Astrocyte of the spinal cord (primary cell): ENCODE data around the gene PIP4K2B.

Source experiments
- DNase-seq: peaks from one replicate; pipeline ENCODE4 v3.0.0; 2011; ENCODE audit warnings: low read depth, low spot score
- H3K4me3 ChIP-seq: 2 replicates; pipeline ENCODE4 v1.5.1; 2011; ENCODE audit warnings: low read depth, mild to moderate bottlenecking, low read length, moderate library complexity
- CTCF ChIP-seq: IDR thresholded peaks from 2 replicates; pipeline ENCODE4 v1.5.1; 2012; ENCODE audit warnings: low read depth, mild to moderate bottlenecking, low read length, inconsistent platforms
- in situ Hi-C: cut with HindIII; loops from 2 replicates; pipeline ENCODE4 v1.10.0; 2017; ENCODE audit warnings: low sequenced_read_pairs

The PIP4K2B gene

GRCh38 chr17:38746004-38746848, 53.1 kb downstream of the PIP4K2B start:
- no peak for TF ChIP-seq CTCF
- DNase-seq, result no peak
- H3K4me3 ChIP-seq, result peak overlapping the region; percentile 57
- in situ Hi-C loops, result no loop called here

- no peak overlapping the region for H3K4me3 ChIP-seq
- TF ChIP-seq CTCF, result no peak
- DNase-seq, result no peak
- in situ Hi-C loops, result no loop called here
Observed at GRCh38 chr17:38745545-38745944, 53.8 kb downstream of the PIP4K2B start.

- TF ChIP-seq CTCF, result no peak
- H3K4me3 ChIP-seq, result no peak overlapping the region
- no peak for DNase-seq
- in situ Hi-C loops, result no loop called here
Observed at GRCh38 chr17:38743556-38744171, 55.7 kb downstream of the PIP4K2B start.

GRCh38 chr17:38742411-38743308, 56.7 kb downstream of the PIP4K2B start:
- in situ Hi-C loops, result no loop called here
- TF ChIP-seq CTCF, result no peak
- peak; percentile 93 for DNase-seq
- H3K4me3 ChIP-seq, result no peak overlapping the region

- H3K4me3 ChIP-seq, result no peak overlapping the region
- peak; percentile 70 for DNase-seq
- in situ Hi-C loops, result no loop called here
- no peak for TF ChIP-seq CTCF
Observed at GRCh38 chr17:38741921-38742410, 57.4 kb downstream of the PIP4K2B start.

- H3K4me3 ChIP-seq, result no peak overlapping the region
- in situ Hi-C loops, result no loop called here
- no peak for TF ChIP-seq CTCF
- no peak for DNase-seq
Observed at GRCh38 chr17:38741461-38741860, 57.9 kb downstream of the PIP4K2B start.
